H4 (cell line): ENCODE measurements around the gene TMEM237. TPM values are rescaled to one million over a fixed set of nuclear protein-coding genes. Genes with fewer than 3 reads are reported as not detected.

Source experiments
- DNase-seq: peaks from one replicate; pipeline ENCODE4 v3.0.0-alpha.2; 2015; ENCODE audit warnings: low spot score
- total RNA-seq: library from RNA; depleted of rRNA; stranded (reverse); fragments of >200 nt; shearing (Covaris generic); gene quantifications from 2 replicates; pipeline ENCODE4 v1.2.3, GENCODE V29; 2014

TMEM237 gene
- total RNA-seq, 1 experiment from 2014 or later: 53.9 TPM

- DNase-seq: peak; percentile 65
Observed at GRCh38 chr2:201642579-201643215, 606 bp downstream of the TMEM237 start.

DNA sequence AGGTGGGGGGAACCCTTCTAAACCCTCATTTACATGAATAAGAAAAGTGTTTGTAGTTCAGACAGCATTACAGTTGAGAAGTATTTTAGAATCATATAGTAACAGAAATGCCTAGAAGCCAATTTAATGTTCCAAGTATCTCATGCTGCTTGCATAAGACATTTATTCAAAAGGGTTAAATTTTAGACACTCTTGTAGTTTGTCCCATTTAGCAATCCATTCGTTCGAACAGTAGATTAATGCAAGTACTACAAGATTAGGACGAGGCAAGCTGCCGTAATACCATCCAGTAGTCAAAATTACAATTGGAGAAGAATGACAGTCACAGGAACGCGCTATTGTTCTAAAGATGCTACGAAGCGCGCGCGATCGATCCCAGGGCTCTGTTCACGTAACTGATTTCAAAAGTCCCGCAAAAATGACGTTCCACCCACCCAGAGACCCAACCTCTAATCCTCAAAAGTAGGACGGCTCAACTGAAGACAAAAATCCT is 1.2 kb downstream of the TMEM237 start:
- DNase-seq: no peak

DNA sequence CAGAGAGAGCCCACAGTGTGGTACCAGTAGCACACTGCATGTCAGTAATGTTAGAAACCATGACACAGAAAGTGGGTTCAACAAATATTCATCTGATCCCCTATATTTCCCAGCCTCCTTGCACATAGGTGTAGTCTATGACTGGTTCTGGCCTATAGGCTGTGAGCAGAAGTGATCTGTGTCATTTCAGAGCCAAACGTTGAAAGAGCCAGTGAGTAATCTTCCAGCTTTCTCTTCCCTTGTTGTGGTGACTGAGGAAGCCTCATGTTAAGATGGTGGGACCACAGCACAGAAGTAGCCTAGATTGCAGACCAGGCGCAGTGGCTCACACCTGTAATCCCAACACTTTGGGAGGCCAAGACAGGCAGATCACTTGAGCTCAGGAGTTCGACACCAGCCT is 4.1 kb downstream of the TMEM237 start:
- DNase-seq: no peak

- DNase-seq: no peak
Observed at GRCh38 chr2:201638326-201638725, 5.0 kb downstream of the TMEM237 start.

GRCh38 chr2:201633661-201634249 is 9.5 kb downstream of the TMEM237 start:
- DNase-seq: no peak

GRCh38 chr2:201631041-201631440 is 12.3 kb downstream of the TMEM237 start:
- no peak for DNase-seq

- no peak for DNase-seq
Observed at GRCh38 chr2:201630577-201630976, 12.7 kb downstream of the TMEM237 start.

DNA sequence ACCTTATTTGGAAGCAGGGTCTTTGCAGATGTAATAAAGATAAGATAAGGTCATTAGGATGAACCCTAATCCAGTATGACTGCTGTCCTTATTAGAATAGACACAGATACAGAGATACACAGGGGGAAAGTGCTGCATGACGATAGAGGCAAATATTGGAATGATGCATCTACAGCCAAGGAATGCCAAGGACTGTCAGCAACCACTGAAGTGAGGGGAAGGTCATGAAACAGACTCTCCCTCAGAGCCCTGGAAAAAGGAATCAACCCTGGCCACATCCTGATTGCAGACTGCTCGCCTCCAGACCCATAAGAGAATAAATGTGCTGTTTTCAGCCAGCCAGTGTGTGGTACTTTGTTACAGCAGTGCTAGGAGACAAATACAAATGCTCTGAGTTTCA is 14.8 kb downstream of the TMEM237 start:
- no peak for DNase-seq

GRCh38 chr2:201622306-201622970 is 20.9 kb downstream of the TMEM237 start:
- no peak for DNase-seq

GRCh38 chr2:201621293-201621999 is 21.9 kb downstream of the TMEM237 start:
- no peak for DNase-seq

- no peak for DNase-seq
Observed at GRCh38 chr2:201618744-201619662, 24.3 kb downstream of the TMEM237 start.

DNA sequence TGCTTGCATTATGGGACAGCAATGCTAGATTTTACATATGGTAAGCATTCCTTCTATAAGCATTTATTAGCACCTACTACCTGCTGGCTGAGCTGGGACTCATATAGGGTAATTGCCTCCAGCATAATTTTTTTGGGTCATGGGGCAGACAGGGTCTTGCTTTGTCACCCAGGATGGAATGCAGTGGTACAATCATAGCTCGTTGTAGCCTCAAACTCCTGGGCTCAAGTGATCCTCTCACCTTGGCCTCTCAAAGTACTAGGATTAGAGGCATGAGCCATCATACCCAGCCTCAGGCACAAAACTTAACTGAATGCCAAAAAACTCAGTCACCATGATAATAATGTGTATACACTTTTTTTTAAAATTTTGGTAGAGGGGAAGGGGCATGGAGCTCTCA is 35.3 kb downstream of the TMEM237 start:
- no peak for DNase-seq

- no peak for DNase-seq
Observed at GRCh38 chr2:201607568-201607967, 35.7 kb downstream of the TMEM237 start.

DNA sequence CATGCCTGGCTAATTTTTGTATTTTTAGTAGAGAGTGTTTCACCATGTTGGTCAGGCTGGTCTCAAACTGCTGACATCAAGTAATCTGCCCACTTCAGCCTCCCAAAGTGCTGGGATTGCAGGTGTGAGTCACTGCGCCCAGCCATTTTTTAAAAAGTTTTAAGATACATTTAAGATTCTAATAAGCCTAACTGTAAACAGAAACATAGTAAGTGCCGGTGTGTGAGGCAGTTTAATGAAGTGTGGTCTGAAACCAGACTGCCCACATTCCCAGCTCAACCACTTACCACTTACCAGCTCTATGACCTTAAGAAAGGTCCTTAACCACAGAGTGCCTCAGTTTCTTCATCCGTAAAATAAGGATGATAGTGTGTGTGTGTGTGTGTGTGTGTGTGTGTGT is 42.4 kb downstream of the TMEM237 start:
- peak; percentile 34 for DNase-seq

GRCh38 chr2:201597397-201597796 is 45.9 kb downstream of the TMEM237 start:
- DNase-seq: no peak

DNA sequence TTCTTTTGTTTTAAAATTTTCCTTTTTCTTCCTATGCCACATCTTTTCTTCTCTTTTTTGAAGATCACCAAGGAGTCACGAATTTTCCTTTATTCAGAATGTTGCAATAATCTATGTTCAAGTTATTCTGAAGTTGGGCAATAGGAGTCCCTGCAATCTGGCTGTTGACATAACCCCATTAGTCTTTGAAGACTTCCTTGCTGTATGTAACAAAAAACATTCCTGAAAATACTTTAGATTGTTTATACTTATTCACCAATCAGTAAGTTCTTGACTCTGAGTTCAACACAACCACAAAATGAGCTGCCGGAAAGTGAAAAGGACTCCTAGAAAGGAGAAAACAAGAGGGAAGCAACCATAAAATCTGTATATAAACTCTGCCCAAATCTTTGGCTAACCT is 62.8 kb downstream of the TMEM237 start:
- DNase-seq: peak; percentile 82

DNA sequence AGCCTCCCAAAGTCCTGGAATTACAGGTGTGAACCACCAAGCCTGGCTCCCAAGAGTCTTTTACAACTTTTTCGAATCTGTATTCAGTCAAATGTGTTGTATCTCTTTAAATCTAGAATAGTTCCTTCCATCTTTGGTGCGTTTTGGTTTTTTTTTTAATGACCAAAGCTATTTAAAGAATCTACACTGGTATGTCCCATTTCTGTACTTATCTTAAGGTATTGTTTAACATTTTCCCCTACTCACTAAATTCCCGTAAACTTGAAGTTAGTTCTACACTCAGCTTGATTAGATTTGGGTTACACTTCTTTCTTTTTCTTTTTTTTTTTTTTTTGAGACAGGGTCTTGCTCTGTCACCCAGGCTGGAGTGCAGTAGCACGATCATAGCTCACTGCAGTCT is 63.8 kb downstream of the TMEM237 start:
- no peak for DNase-seq

DNA sequence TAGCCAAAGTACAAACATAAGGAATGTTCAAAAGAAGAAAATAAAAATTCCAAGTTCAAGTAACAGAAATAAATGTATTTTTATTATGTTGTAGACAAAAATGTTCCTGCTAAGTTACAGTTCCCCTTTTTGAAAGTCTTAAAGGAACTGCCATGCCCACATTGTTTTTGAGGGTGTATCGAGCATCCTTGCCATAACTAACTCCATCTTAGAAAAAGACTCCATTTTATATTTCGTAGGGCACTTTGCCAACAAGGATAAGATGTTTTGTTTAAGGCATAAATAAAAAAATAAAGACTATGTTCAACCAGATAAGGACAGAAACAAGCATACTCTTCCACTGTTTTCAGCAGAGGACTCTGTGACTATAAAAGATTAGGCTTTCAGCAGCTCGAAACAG is 67.3 kb downstream of the TMEM237 start:
- no peak for DNase-seq

- DNase-seq: no peak
Observed at GRCh38 chr2:201574766-201575165, 68.5 kb downstream of the TMEM237 start.

DNA sequence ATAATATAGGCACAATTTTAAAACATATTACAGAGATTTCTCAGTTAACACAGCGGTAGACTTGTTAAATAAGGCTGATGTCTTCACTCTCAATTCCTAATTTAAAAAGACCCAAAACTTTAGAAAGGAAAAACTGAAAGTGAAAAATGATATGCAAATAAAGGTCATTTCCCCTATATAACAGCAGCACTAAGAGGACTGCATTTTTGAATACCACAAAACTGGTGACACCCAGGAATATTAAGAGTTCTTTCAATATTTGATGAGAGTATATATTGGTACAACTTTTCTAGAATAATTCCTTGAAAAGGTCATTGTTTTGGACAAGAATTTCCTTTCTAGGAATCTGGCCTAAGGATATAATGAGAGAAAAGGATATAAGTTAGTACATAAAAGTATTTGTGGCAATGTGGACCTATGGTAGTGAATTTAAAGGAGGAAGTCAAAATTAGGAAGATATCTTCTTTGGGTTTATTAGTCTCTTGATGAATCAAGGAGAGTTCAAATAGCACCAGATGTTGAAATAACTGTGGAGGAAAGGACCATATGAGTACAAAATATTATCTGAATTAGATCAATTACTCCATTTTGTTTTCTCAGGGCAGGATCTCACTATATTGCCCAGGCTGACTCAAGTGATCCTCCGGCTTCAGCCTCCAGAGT is 70.3 kb downstream of the TMEM237 start:
- DNase-seq: no peak
